Cardiac muscle cell (in vitro differentiated cells and primary cell): ENCODE results near the gene CLEC12A. TPM values are rescaled to one million over a fixed set of nuclear protein-coding genes. Genes with fewer than 3 reads are reported as not detected.

Source experiments
- DNase-seq, 2 donors: peaks; one replicate each; pipeline versions ENCODE4 v3.0.0 to v3.0.0-alpha.2; 2010 to 2017; ENCODE audit warnings: low read depth in 1 of 2, low spot score in 1 of 2
- H3K27ac ChIP-seq: fragments of 200-600 bp; sonication (generic); 2 replicates; pipeline ENCODE4 v1.5.1; 2016
- H3K27me3 ChIP-seq: fragments of 200-600 bp; sonication (generic); 2 replicates; pipeline ENCODE4 v1.6.0; 2016; ENCODE audit warnings: control low read depth
- H3K36me3 ChIP-seq: fragments of 200-600 bp; sonication (generic); 2 replicates; pipeline ENCODE4 v1.5.1; 2016; ENCODE audit warnings: control low read depth
- H3K4me1 ChIP-seq: fragments of 200-600 bp; sonication (generic); 2 replicates; pipeline ENCODE4 v1.8.1; 2017; ENCODE audit warnings: low read depth, mild to moderate bottlenecking, mixed run types
- H3K4me3 ChIP-seq: fragments of 200-600 bp; sonication (generic); 2 replicates; pipeline ENCODE4 v1.5.1; 2016; ENCODE audit warnings: mild to moderate bottlenecking
- H3K9me3 ChIP-seq: fragments of 200-600 bp; sonication (generic); 2 replicates; pipeline ENCODE4 v1.5.1; 2017; ENCODE audit warnings: low read depth, mild to moderate bottlenecking, control low read depth
- polyA plus RNA-seq: library from polyadenylated mRNA; unstranded; fragments of >200 nt; fragmentation: Nextera tagmentation; extraction: Ambion mirVana; gene quantifications from 2 replicates; pipeline ENCODE4 v1.2.1, GENCODE V29; 2016
- total RNA-seq: library from RNA; depleted of rRNA; stranded (reverse); fragments of >200 nt; gene quantifications from 2 replicates; pipeline ENCODE4 v1.2.3, GENCODE V29; 2016
- TF ChIP-seq, protein P1 (sequence below): IDR thresholded peaks from 2 replicates; pipeline ENCODE4 v1.5.1; 2012; ENCODE audit warnings: low read depth, mild to moderate bottlenecking, low read length

Gene CLEC12A
- total and polyA plus RNA-seq, 2 experiments from 2014 or later, result not detected

DNA sequence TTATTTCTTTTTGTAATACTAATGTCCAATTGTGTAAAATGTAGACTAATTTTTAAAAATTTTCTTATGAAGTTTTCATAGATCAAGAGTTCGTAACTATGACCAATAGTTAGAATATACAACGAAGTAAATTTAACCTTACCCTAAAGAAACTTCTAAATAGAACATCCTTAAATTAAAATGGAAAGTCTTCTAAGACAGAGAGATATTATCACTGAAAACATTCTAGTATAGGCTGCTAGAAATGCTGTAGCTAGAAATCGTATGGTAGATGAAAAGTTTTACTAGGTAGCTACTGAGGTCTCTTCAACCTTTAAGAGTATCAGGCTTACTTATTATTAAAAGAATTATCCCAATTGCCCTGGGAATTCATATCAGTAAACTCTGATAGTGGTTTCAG is 40.0 kb upstream of the CLEC12A start:
- no peak for DNase-seq
- no peaks in the 10 kb centered on the region for H3K9me3 ChIP-seq
- peaks cover 5% of the 10 kb centered on the region for H3K27me3 ChIP-seq
- no peaks in the 10 kb centered on the region for H3K36me3 ChIP-seq
- TF ChIP-seq, protein P1, sequence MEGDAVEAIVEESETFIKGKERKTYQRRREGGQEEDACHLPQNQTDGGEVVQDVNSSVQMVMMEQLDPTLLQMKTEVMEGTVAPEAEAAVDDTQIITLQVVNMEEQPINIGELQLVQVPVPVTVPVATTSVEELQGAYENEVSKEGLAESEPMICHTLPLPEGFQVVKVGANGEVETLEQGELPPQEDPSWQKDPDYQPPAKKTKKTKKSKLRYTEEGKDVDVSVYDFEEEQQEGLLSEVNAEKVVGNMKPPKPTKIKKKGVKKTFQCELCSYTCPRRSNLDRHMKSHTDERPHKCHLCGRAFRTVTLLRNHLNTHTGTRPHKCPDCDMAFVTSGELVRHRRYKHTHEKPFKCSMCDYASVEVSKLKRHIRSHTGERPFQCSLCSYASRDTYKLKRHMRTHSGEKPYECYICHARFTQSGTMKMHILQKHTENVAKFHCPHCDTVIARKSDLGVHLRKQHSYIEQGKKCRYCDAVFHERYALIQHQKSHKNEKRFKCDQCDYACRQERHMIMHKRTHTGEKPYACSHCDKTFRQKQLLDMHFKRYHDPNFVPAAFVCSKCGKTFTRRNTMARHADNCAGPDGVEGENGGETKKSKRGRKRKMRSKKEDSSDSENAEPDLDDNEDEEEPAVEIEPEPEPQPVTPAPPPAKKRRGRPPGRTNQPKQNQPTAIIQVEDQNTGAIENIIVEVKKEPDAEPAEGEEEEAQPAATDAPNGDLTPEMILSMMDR, result no peak
- H3K27ac ChIP-seq, result no peak overlapping the region
- no peak overlapping the region for H3K4me3 ChIP-seq
- peaks cover 10% of the 10 kb centered on the region for H3K4me1 ChIP-seq

DNA sequence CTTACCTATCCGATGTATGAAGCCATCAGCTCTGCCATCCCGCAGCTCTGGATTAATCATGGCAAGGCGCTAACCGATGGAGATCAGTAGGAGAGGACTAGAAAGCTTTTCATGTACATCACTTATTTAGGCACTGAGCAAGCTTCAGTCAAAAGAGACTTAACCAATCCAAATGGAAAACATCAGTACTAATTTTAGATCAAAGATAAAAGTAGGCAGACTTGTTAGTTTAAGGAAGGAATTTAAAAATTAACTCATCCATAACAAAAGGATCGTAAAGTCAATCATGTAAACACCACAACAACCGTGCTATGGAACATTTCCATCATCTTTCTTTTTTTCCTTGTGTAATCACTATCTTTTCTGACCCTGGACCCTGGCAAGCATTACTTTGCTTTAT is 38.9 kb upstream of the CLEC12A start, which contains the start of gene CLEC2A:
Gene CLEC2A, minus strand, starts transcription at position 101 of the 400 bp plus-strand sequence. Its CDS starts 41 bp downstream, at position 60.
- Histone ChIP-seq H3K36me3 (no peaks in the 10 kb centered on the region), H3K27ac (no peak within 1 kb of the TSS), H3K4me3 (no peak within 1 kb of the TSS), H3K27me3 (peaks cover 5% of the 10 kb centered on the region), H3K4me1 (peaks cover 10% of the 10 kb centered on the region), H3K9me3 (no peaks in the 10 kb centered on the region)
- TF ChIP-seq, protein P1, result no peak
- DNase-seq, result no peak

DNA sequence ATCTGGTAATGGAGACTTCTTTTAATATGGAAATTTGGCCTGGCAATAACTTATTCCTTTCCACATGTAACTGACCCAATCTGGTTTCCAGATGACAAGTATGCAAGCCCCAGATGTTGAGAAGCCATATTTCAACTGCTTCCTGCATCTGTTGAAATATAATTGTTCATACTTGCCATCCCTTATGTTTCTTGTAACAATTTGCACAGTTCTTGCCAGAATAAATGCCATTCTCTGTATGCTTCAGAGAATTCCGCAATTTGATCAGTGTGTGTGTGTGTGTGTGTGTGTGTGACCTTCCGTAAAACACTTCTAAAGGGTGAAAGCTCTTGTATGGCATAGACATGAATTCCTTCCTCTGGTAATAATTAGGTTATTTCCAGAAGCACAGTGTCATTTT is 37.3 kb upstream of the CLEC12A start:
- peaks cover 10% of the 10 kb centered on the region for H3K4me1 ChIP-seq
- TF ChIP-seq, protein P1, result no peak
- DNase-seq, result no peak
- H3K36me3 ChIP-seq, result no peaks in the 10 kb centered on the region
- H3K27me3 ChIP-seq, result no peaks in the 10 kb centered on the region
- H3K4me3 ChIP-seq, result no peak overlapping the region
- H3K27ac ChIP-seq, result no peak overlapping the region
- no peaks in the 10 kb centered on the region for H3K9me3 ChIP-seq

GRCh38 chr12:9935026-9935425 is 36.2 kb upstream of the CLEC12A start:
- Histone ChIP-seq H3K36me3 (no peaks in the 10 kb centered on the region), H3K4me3 (no peak overlapping the region), H3K27me3 (no peaks in the 10 kb centered on the region), H3K27ac (no peak overlapping the region), H3K9me3 (no peaks in the 10 kb centered on the region), H3K4me1 (peaks cover 7% of the 10 kb centered on the region)
- no peak for DNase-seq
- TF ChIP-seq, protein P1, result no peak

DNA sequence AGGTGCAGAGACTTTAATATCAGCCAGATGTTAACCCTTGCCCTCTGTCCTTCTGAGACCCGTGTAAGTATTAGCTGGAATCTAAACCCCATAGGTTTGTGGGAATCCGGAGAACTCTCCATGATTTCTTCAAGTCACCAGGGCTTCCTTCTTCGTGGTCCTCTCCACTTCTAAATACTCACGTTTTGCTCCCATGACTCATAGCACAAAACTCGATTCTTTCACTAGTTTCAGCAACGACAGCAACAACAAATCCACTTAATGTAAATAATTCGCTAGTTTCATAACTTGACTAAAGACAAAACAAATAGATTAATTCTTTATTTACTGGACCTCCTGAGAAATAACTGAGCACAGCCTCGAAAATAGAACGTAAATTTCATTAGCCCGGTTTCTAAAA is 34.6 kb upstream of the CLEC12A start:
- TF ChIP-seq, protein P1, result no peak
- Histone ChIP-seq H3K4me1 (peaks cover 1% of the 10 kb centered on the region), H3K27me3 (no peaks in the 10 kb centered on the region), H3K9me3 (no peaks in the 10 kb centered on the region), H3K36me3 (no peaks in the 10 kb centered on the region), H3K4me3 (no peak overlapping the region), H3K27ac (no peak overlapping the region)
- DNase-seq, result no peak

DNA sequence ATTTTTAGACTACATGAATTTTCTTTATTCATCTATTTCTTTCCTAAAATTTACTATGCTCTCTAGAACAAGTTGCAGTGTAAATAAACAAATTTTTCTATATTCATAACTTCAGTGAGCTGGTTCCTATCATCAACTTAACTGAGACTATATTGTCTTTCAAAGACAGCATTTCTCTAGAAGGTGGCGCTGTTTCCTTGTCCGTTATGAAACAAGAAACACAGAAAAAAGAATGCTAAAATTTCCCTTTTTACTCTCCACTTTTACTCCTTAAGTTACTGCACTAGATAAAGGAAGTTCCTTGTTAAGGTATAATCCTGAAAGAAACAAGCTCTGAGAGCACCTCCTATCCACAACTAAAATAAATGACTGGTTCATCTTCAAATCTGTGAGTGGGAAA is 30.8 kb upstream of the CLEC12A start:
- Histone ChIP-seq H3K27ac (no peak overlapping the region), H3K4me1 (no peaks in the 10 kb centered on the region), H3K27me3 (peaks cover 12% of the 10 kb centered on the region), H3K36me3 (no peaks in the 10 kb centered on the region), H3K4me3 (no peak overlapping the region), H3K9me3 (no peaks in the 10 kb centered on the region)
- DNase-seq, result peak; percentile 4 to 7
- TF ChIP-seq, protein P1, result peak; percentile 37
